ENCODE measurements around the gene TBCK. TPM values are rescaled to one million over a fixed set of nuclear protein-coding genes. Genes with fewer than 3 reads are reported as not detected.

The TBCK gene
- total and polyA plus RNA-seq, 2 of the 13 experiments (the other 11 are each of a cell fraction or from before 2014, with no cell fraction given): 51.0 to 62.4 TPM

DNA sequence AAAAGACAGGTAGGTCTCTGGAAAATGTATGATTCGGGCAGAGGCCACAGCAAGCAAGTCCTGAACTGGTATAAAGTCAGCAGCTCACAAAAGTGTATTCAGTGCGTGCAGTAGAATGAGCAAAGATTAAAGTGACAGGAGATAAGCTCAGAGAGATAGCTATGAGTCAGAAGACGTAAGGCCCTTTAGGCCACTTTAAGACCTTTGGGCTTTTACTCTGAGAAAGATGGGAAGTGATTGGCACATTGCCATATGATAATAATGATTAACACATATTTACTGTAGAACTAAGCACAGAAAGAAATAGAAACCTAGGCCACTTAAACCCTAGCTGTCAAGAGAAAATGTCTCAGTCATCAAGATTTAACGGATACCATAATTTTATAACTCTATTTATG lies 51.7 kb downstream of the TBCK start (continued):
- TF ChIP-seq ZMYM4 (CRISPR knock-in tag; IDR thresholded peaks at IDR 0.05) (peak; percentile 59; the same call in 1 of the 2 replicates), NCOA2 (CRISPR knock-in tag; IDR thresholded peaks at IDR 0.05) (peak; percentile 83), SATB2 (CRISPR knock-in tag; IDR thresholded peaks at IDR 0.05) (no peak), HNF4G (IDR thresholded peaks at IDR 0.05; ENCODE audit: borderline replicate concordance, low read depth, low read length) (peak; percentile 72), HNF4G (CRISPR knock-in tag; IDR thresholded peaks at IDR 0.05; ENCODE audit: borderline replicate concordance, low read depth) (no peak), ERF (CRISPR knock-in tag; IDR thresholded peaks at IDR 0.05) (0 out of 2 replicates have a peak, but pooled peaks have one; percentile 36), POLR2G (IDR thresholded peaks at IDR 0.05; ENCODE audit: low read depth, low read length) (peak; percentile 72), ZNF367 (CRISPR knock-in tag; IDR thresholded peaks at IDR 0.05; ENCODE audit: borderline replicate concordance) (no peak), CREB1 (IDR thresholded peaks at IDR 0.05) (no peak), CREB1 (CRISPR knock-in tag; IDR thresholded peaks at IDR 0.05) (peak; percentile 54; the same call in 1 of the 2 replicates), IKZF1 (IDR thresholded peaks at IDR 0.05) (no peak), CEBPG (CRISPR knock-in tag; IDR thresholded peaks at IDR 0.05) (peak; percentile 29; the same call in 1 of the 2 replicates), HHEX (CRISPR knock-in tag; IDR thresholded peaks at IDR 0.05) (no peak), ZNF549 (CRISPR knock-in tag; IDR thresholded peaks at IDR 0.05) (no peak), SOX5 (CRISPR knock-in tag; IDR thresholded peaks at IDR 0.05; ENCODE audit: borderline replicate concordance) (peak; percentile 55; the same call in 1 of the 2 replicates), POGZ (CRISPR knock-in tag; IDR thresholded peaks at IDR 0.05) (0 out of 2 replicates have a peak, but pooled peaks have one; percentile 26), KDM6A (CRISPR knock-in tag; IDR thresholded peaks at IDR 0.05; ENCODE audit: low read depth) (0 out of 2 replicates have a peak, but pooled peaks have one; percentile 12)
- TF ChIP-seq, protein P1, sequence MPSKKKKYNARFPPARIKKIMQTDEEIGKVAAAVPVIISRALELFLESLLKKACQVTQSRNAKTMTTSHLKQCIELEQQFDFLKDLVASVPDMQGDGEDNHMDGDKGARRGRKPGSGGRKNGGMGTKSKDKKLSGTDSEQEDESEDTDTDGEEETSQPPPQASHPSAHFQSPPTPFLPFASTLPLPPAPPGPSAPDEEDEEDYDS (CRISPR knock-in tag; IDR thresholded peaks at IDR 0.05): peak; percentile 65
- TF ChIP-seq, protein P2, sequence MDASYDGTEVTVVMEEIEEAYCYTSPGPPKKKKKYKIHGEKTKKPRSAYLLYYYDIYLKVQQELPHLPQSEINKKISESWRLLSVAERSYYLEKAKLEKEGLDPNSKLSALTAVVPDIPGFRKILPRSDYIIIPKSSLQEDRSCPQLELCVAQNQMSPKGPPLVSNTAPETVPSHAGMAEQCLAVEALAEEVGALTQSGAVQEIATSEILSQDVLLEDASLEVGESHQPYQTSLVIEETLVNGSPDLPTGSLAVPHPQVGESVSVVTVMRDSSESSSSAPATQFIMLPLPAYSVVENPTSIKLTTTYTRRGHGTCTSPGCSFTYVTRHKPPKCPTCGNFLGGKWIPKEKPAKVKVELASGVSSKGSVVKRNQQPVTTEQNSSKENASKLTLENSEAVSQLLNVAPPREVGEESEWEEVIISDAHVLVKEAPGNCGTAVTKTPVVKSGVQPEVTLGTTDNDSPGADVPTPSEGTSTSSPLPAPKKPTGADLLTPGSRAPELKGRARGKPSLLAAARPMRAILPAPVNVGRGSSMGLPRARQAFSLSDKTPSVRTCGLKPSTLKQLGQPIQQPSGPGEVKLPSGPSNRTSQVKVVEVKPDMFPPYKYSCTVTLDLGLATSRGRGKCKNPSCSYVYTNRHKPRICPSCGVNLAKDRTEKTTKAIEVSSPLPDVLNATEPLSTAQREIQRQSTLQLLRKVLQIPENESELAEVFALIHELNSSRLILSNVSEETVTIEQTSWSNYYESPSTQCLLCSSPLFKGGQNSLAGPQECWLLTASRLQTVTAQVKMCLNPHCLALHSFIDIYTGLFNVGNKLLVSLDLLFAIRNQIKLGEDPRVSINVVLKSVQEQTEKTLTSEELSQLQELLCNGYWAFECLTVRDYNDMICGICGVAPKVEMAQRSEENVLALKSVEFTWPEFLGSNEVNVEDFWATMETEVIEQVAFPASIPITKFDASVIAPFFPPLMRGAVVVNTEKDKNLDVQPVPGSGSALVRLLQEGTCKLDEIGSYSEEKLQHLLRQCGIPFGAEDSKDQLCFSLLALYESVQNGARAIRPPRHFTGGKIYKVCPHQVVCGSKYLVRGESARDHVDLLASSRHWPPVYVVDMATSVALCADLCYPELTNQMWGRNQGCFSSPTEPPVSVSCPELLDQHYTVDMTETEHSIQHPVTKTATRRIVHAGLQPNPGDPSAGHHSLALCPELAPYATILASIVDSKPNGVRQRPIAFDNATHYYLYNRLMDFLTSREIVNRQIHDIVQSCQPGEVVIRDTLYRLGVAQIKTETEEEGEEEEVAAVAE (CRISPR knock-in tag; IDR thresholded peaks at IDR 0.05; ENCODE audit: borderline replicate concordance): no peak
- TF ChIP-seq, protein P3, sequence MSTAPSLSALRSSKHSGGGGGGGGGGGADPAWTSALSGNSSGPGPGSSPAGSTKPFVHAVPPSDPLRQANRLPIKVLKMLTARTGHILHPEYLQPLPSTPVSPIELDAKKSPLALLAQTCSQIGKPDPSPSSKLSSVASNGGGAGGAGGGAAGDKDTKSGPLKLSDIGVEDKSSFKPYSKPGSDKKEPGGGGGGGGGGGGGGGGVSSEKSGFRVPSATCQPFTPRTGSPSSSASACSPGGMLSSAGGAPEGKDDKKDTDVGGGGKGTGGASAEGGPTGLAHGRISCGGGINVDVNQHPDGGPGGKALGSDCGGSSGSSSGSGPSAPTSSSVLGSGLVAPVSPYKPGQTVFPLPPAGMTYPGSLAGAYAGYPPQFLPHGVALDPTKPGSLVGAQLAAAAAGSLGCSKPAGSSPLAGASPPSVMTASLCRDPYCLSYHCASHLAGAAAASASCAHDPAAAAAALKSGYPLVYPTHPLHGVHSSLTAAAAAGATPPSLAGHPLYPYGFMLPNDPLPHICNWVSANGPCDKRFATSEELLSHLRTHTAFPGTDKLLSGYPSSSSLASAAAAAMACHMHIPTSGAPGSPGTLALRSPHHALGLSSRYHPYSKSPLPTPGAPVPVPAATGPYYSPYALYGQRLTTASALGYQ (CRISPR knock-in tag; IDR thresholded peaks at IDR 0.05): peak; percentile 38; the same call in 1 of the 2 replicates
- TF ChIP-seq, protein P4, sequence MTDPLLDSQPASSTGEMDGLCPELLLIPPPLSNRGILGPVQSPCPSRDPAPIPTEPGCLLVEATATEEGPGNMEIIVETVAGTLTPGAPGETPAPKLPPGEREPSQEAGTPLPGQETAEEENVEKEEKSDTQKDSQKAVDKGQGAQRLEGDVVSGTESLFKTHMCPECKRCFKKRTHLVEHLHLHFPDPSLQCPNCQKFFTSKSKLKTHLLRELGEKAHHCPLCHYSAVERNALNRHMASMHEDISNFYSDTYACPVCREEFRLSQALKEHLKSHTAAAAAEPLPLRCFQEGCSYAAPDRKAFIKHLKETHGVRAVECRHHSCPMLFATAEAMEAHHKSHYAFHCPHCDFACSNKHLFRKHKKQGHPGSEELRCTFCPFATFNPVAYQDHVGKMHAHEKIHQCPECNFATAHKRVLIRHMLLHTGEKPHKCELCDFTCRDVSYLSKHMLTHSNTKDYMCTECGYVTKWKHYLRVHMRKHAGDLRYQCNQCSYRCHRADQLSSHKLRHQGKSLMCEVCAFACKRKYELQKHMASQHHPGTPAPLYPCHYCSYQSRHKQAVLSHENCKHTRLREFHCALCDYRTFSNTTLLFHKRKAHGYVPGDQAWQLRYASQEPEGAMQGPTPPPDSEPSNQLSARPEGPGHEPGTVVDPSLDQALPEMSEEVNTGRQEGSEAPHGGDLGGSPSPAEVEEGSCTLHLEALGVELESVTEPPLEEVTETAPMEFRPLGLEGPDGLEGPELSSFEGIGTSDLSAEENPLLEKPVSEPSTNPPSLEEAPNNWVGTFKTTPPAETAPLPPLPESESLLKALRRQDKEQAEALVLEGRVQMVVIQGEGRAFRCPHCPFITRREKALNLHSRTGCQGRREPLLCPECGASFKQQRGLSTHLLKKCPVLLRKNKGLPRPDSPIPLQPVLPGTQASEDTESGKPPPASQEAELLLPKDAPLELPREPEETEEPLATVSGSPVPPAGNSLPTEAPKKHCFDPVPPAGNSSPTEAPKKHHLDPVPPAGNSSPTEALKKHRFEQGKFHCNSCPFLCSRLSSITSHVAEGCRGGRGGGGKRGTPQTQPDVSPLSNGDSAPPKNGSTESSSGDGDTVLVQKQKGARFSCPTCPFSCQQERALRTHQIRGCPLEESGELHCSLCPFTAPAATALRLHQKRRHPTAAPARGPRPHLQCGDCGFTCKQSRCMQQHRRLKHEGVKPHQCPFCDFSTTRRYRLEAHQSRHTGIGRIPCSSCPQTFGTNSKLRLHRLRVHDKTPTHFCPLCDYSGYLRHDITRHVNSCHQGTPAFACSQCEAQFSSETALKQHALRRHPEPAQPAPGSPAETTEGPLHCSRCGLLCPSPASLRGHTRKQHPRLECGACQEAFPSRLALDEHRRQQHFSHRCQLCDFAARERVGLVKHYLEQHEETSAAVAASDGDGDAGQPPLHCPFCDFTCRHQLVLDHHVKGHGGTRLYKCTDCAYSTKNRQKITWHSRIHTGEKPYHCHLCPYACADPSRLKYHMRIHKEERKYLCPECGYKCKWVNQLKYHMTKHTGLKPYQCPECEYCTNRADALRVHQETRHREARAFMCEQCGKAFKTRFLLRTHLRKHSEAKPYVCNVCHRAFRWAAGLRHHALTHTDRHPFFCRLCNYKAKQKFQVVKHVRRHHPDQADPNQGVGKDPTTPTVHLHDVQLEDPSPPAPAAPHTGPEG (CRISPR knock-in tag; IDR thresholded peaks at IDR 0.05): no peak
